HepG2 (cell line): ENCODE data around the gene TRERF1. TPM values are rescaled to one million over a fixed set of nuclear protein-coding genes. Genes with fewer than 3 reads are reported as not detected.

ENCODE experiments used
- ATAC-seq: fragments of 200-7000 bp; cut with Tn5 transposase; 3 replicates; pipeline ENCODE4 v1.9.1; 2020; ENCODE audit warnings: mild to moderate bottlenecking, moderate library complexity
- BruUV-seq: library from RNA; stranded (reverse); fragments of 400-500 nt; replicated peaks from 2 replicates; lab custom pipeline; 2021; lab: Mats Ljungman, UMichigan
- CTCF ChIA-PET: fragments of 300-600 bp; formaldehyde crosslinking; extraction: SDS; loops from one replicate; lab custom pipeline; 2021; ENCODE audit warnings: low total read pairs, inconsistent platforms, low intra/inter-chr PET ratio; lab: Yijun Ruan, JAX
- POLR2A ChIA-PET: fragments of 350-600 bp; sonication (Branson Sonifier 250); formaldehyde crosslinking; loops from one replicate; lab custom pipeline; 2020; ENCODE audit warnings: antibody characterized with exemption, inconsistent platforms; lab: Yijun Ruan, JAX
- DNase-seq: peaks from one replicate; pipeline ENCODE4 v3.0.0-alpha.2; 2015; ENCODE audit warnings: low spot score
- FAIRE-seq: peaks from 3 replicates; lab custom pipeline; 2011; peaks lifted over from hg19 to GRCh38; lab: Jason Lieb, UNC
- H2AFZ ChIP-seq: one replicate; pipeline ENCODE4 v1.6.1; 2011; ENCODE audit warnings: low read length, inconsistent platforms
- H3K27ac ChIP-seq: fragments of 300-600 bp; 3 replicates; pipeline ENCODE4 v1.8.0; 2011; ENCODE audit warnings: mixed run types, mild to moderate bottlenecking, mixed read lengths, low read length, inconsistent platforms; ENCODE audit not compliant: insufficient read depth; ENCODE audit errors: extremely low read length
- H3K27me3 ChIP-seq, 2 experiments: fragments of 200-600 bp in 1 of 2; 2 replicates in 1 of 2; 3 replicates in 1 of 2; pipeline versions ENCODE4 v1.6.0 to v1.8.0; 2011; ENCODE audit warnings: low read length in 2 of 2, mild to moderate bottlenecking in 2 of 2, moderate library complexity in 2 of 2, inconsistent platforms in 1 of 2; ENCODE audit not compliant: insufficient read depth in 2 of 2, control insufficient read depth in 1 of 2
- H3K36me3 ChIP-seq, 2 experiments: fragments of 200-600 bp in 1 of 2; replicated peaks in 1 of 2; 2 replicates in 1 of 2; 3 replicates in 1 of 2; pipeline versions ENCODE4 v1.5.1 to v1.8.0; 2011; ENCODE audit warnings: low read length in 2 of 2, inconsistent platforms in 1 of 2; ENCODE audit not compliant: insufficient read depth in 2 of 2, control insufficient read depth in 1 of 2
- H3K4me1 ChIP-seq: 2 replicates; pipeline ENCODE4 v1.5.1; 2012; ENCODE audit warnings: low read length, inconsistent platforms; ENCODE audit not compliant: insufficient read depth
- H3K4me2 ChIP-seq: 2 replicates; pipeline ENCODE4 v1.6.0; 2011; ENCODE audit warnings: low read depth, low read length, inconsistent platforms
- H3K4me3 ChIP-seq, 3 experiments: fragments of 200-600 bp in 1 of 3; sonication (generic), shearing (Covaris generic) in 1 of 3; replicated peaks in 1 of 3; 2 replicates each; pipeline ENCODE4 v1.5.1; 2011 to 2016; ENCODE audit warnings: low read length in 3 of 3, inconsistent platforms in 2 of 3, low read depth in 2 of 3, mild to moderate bottlenecking in 2 of 3, control low read depth in 1 of 3, mixed read lengths in 1 of 3; ENCODE audit not compliant: insufficient read depth in 1 of 3
- H3K79me2 ChIP-seq: one replicate; pipeline ENCODE4 v1.6.1; 2011; ENCODE audit warnings: low read length, inconsistent platforms; ENCODE audit not compliant: insufficient read depth
- H3K9ac ChIP-seq: 2 replicates; pipeline ENCODE4 v1.6.0; 2011; ENCODE audit warnings: mild to moderate bottlenecking, low read depth, low read length, inconsistent platforms; ENCODE audit not compliant: insufficient read depth
- H3K9me3 ChIP-seq: 2 replicates; pipeline ENCODE4 v1.5.1; 2012; ENCODE audit warnings: mild to moderate bottlenecking, low read length
- H4K20me1 ChIP-seq: 2 replicates; pipeline ENCODE4 v1.6.0; 2011; ENCODE audit warnings: inconsistent platforms, mild to moderate bottlenecking, low read length, moderate library complexity; ENCODE audit not compliant: insufficient read depth
- TARDBP ChIP-seq: sonication (generic); formaldehyde crosslinking; IDR thresholded peaks from 2 replicates; pipeline ENCODE4 v1.8.0; 2022; ENCODE audit warnings: mild to moderate bottlenecking, missing genetic modification reagents
- ZNF646 ChIP-seq: sonication (generic); formaldehyde crosslinking; IDR thresholded peaks from 2 replicates; pipeline ENCODE4 v1.9.0; 2021; ENCODE audit warnings: mild to moderate bottlenecking, missing genetic modification reagents
- WGBS: methylation state at CpG from one replicate; pipeline ENCODE4 v1.1.6; 2017; ENCODE audit warnings: low lambda C conversion rate; 5-methylcytosine and 5-hydroxymethylcytosine counted together
- in situ Hi-C: cut with HindIII; loops from 2 replicates; pipeline ENCODE4 v1.10.0; 2017; ENCODE audit warnings: low pct_unique_long_range_greater_than_20kb; ENCODE audit not compliant: extremely low pct_ligation_motif_present
- intact Hi-C: fragments of 100-400 bp; cut with micrococcal nuclease; formaldehyde crosslinking; loops from one replicate; pipeline ENCODE4 v1.10.0; 2022; ENCODE audit not compliant: unreplicated experiment
- polyA plus RNA-seq, 8 experiments: library from polyadenylated mRNA; depleted of rRNA in 3 of 8; stranded (reverse) in 7 of 8; unstranded in 1 of 8; fragments of >200 nt; fragmentation: Illumina TruSeq in 4 of 8; extraction: Trizol in 4 of 8; gene quantifications; 2 replicates each; pipeline versions ENCODE4 v1.2.1 to v1.2.3, GENCODE V29; 2011 to 2016; ENCODE audit warnings: low read depth in 4 of 8, missing spikeins in 1 of 8, mixed read lengths in 1 of 8; ENCODE audit not compliant: insufficient read depth in 1 of 8
- total RNA-seq, 5 experiments: library from RNA; depleted of rRNA; stranded (reverse); fragments of >200 nt; fragmentation: Illumina TruSeq; extraction: Trizol; gene quantifications; 2 replicates each; pipeline ENCODE4 v1.2.3, GENCODE V29; 2016; ENCODE audit warnings: low read depth in 1 of 5

The TRERF1 gene
- total and polyA plus RNA-seq, 2 of the 13 experiments (the other 11 are each of a cell fraction or from before 2014, with no cell fraction given): 0.02 TPM; not detected in 1

- intact Hi-C loops (no loop called here), in situ Hi-C loops (no loop called here)
- ATAC-seq (no peak), FAIRE-seq (no peak), DNase-seq (no peak)
- Histone ChIP-seq H3K9ac (no peak overlapping the region), H4K20me1 (no peaks in the 10 kb centered on the region; the same call in 1 of the 2 replicates), H3K9me3 (no peaks in the 10 kb centered on the region), H2AFZ (no peak overlapping the region), H3K4me1 (no peaks in the 10 kb centered on the region), H3K27me3 (peaks cover 0 to 28% of the 10 kb centered on the region in 2 experiments; a peak in 2 of 5 replicates), H3K27ac (no peak overlapping the region), H3K36me3 (no peaks in the 10 kb centered on the region), H3K79me2 (no peaks in the 10 kb centered on the region), H3K4me2 (no peak overlapping the region), H3K4me3 (no peak overlapping the region)
- POLR2A ChIA-PET: no interaction called here
- TF ChIP-seq TARDBP (CRISPR knock-in tag): no peak
- TF ChIP-seq ZNF646 (CRISPR knock-in tag): no peak
- whole genome bisulfite sequencing: 51% methylated on average over 3 of the region's 3 CpGs
- CTCF ChIA-PET: no interaction called here
- no TSS peak for BruUV-seq
These were observed 50.1 kb downstream of the TRERF1 start for GRCh38 chr6:42401613-42401951.
